ENCODE results near the gene MIPOL1. TPM values are rescaled to one million over a fixed set of nuclear protein-coding genes. Genes with fewer than 3 reads are reported as not detected.
"Not testable (repeated sequence)": the region's sequence is repeated elsewhere in the genome, so short reads cannot be mapped to it uniquely, and the experiment has no call there.

The MIPOL1 gene
- polyA plus RNA-seq, 3 donors: 8.8 to 14.9 (median 10.9) TPM

DNA sequence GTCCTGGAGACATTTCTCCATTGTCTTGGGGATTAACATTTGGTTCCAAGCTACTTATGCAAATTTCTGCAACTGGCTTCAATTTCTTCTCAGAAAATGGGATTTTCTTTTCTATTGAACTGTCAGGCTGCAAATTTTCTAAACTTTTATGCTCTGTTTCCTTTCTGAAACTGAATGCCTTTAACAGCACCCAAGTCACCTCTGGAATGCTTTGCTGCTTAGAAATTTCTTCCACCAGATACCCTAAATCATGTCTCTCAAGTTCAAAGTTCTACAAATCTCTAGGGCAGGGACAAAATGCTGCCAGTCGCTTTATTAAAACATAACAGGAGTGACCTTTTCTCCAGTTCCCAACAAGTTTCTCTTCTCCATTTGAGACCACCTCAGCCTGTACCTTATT is 264.7 kb downstream of the MIPOL1 start:
- not testable (repeated sequence) for DNase-seq

DNA sequence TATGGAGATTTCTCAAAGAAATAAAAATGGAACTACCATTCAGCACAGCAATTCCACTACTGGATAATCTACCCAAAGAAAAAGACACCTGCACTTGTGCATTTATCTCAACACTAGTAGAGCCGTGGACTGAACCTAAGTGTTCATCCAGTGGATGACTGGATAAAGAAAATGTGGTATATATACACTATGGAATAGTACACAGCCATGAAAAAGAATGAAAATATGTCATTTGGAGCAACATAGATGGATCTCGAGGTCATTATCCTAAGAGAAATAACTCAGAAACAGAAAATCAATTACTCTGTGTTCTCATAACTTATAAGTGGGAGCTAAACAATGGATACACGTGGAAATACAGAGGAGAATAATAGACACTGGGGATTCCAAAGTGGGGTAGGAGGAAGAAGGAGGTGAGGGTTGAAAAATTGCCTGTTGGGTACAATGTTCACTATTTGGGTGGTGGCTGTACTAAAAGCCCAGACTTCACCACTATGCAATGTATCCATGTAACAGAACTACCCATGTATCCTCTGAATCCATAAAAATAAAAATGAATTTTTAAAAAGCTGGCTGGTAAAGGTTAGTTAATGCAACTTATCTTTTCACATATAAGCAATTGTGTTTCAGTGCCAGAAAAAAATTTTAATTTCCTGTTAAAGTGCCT is 266.6 kb downstream of the MIPOL1 start:
- DNase-seq: no peak

DNA sequence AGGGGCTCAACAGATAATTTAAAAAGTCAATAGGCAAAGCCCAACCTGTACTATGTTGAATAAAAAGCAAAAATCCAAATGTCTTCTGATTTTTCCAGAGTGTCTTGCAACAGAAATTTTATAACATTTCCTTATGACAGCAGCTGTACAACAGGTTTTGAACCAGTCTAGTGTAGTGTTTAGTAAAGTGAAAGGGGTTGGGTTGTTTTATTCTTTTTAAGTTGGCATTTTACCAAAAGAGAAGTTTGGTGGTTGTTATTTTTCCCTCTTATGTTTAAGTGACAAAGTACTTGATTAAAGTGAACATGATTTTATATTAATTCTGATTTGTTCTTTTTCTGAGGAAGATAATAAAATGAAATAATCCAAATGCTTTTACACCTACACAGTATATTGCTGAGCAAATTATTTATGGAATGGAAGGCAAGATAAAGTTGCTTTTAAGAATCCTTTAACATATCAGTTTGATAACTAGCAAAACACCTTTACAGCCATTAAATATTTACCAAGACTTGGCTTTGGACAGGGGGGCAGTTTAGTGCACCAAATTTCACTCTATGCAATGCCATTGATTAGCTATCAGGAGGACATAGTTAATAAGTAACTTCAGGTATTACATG is 268.4 kb downstream of the MIPOL1 start:
- DNase-seq: no peak

DNA sequence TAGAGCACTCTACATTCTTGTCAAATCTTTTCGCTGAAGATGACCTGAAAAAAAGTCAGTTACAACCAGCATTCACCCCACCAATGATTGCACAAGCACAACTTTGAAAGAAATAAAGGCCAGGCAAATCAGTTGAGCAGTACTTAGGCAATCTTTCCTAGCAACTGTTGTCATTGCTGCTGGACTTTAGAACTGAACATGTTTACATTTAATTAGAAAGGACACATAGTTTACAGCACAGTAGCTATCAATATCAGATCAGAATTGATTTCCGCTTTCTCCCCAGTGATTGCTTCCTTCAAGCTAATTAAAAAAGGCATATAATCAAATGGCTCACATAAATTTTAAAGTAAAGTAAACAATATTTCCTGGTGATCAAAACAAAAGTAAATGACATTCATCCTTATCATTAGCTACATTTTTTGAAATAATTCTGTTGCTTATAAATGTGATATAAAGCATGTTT is 268.9 kb downstream of the MIPOL1 start:
- DNase-seq: no peak

DNA sequence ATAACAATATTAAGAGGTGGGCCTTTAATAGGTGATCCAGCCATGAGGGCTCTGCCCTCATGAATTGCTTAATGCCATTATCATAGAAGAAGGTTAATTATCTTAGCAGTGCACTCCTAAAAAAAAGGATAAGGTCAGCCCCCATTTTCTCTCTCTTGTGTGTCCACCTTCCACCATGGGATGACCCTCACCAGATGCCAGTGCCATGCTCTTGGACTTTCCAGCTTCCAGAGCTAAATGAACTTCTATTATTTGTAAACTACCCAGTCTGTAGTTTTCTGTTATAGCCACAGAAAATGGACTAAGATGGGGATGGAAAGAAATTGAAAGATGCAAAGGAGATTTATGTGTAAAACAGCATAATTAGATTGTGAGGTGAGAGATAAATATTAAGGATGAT is 271.9 kb downstream of the MIPOL1 start:
- DNase-seq: no peak

DNA sequence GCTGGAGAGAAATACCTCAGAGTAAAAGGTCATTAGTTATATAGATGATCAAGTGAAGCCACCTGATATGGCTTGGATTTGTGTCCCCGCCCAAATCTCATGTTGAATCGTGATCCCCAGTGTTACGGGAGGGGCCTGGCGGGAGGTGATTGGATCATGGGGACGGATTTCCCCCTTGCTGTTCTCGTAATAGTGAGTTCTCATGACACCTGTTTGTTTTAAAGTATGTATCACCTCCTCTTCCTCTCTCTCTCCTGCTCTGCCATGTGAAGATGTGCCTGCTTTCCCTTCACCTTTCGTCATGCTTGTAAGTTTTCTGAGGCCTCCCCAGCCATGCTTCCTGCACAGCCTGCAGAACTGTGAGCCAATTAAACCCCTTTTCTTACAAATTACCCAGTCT is 272.5 kb downstream of the MIPOL1 start:
- DNase-seq: no peak

DNA sequence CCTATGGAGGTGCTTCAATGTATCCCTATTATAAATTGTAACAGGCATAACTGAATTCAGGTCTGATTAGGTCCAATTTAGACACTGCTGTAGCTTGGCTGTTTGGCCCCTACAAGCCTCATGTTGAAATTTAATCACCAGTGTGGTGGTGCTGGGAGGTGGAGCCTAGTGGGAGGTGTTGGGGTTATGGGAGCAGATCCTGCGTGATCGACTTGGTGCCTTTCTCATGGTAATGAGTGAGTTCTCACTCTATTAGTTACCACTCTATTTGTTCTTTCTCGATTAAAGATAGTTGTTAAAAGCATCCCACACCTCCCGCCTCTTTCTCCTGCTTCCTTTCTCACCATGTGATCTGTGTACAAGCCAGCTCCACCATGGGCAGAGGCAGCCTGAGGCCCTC is 275.2 kb downstream of the MIPOL1 start:
- DNase-seq: no peak

DNA sequence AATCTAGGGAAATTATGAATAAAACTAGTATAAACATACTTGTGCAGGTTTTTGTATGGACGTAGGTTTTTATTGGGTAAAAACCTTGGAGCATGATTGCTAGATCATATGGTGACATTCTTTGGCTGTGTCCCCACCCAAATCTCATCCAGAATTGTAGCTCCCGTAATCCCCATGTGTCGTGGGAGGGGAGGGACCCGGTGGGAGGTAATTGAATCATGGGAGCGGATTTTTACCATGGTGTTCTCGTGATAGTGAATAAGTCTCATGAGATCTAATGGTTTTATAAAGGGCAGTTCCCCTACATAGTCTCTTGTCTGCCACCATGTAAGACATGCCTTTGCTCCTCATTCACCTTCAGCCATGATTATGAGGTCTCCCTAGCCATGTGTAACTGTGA is 276.5 kb downstream of the MIPOL1 start:
- DNase-seq: no peak

DNA sequence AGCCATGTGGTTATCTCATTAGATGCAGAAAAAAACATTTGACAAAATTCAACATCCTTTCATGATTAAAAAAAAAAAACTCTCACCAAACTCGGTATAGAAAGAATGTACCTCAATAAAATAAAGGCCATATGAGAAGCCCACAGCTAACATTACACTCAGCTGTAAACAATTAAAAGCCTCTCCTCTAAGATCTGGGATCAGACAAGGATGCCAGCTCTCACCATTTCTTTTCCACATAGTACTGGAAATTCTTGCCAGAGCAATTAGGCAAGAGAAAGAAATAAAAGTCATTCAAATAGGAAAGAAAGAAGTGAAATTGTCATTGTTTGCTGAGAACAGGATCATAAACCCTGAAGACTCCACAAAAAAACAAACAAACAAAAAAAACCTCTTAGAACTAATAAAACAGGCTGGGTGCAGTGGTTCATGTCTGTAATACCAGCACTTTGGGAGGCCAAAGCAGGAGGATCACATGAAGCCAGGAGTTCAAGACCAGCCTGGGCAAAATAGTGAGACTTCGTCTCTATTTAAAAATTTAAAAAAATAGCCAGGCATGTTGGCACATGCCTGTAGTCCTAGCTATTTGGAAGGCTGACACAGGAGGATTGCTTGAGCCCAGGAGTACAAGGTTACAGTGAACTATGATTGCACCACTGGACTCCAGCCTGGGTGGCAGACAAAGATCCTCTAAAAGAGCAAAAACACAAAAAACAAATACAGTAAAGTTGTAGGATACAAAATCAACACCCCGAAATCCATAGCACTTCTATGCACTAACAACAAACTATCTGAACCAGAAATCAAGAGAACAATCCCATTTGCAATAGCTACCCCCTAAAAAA is 282.9 kb downstream of the MIPOL1 start:
- DNase-seq: no peak

DNA sequence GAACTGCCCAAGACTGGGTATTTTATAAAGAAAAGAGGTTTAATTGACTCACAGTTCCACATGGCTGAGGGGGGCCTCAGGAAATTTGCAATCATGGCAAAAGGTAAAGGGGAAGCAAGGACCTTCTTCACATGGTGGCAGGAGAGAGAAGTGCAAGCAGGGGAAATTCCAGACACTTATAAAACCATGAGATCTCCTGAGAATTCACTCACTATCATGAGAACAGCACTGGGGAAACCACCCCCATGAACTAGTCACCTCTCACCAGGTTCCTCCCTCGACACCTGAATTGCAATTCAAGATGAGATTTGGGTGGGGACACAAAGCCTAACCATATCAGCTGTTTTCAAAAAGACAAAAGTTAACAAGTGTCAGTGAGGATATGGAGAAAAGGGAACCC is 284.7 kb downstream of the MIPOL1 start:
- DNase-seq: no peak

DNA sequence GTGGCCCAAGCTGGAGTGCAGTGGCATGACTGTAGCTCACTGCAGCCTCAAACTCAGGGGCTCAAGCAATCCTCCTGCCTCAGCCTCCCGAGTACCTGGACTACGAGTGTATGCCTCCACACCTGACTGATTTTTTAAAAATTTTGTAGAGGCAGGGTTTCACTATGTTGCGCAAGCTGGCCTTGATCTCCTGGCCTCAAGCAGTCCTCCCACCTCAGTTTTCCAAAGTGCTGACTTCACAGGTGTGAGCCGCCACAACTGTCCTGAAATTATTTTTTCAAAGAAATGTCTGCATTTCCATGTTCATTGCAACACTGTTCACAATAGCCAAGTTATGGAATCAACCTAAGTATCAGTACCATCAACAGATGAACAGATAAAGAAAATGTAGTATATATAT is 285.9 kb downstream of the MIPOL1 start:
- DNase-seq: no peak

DNA sequence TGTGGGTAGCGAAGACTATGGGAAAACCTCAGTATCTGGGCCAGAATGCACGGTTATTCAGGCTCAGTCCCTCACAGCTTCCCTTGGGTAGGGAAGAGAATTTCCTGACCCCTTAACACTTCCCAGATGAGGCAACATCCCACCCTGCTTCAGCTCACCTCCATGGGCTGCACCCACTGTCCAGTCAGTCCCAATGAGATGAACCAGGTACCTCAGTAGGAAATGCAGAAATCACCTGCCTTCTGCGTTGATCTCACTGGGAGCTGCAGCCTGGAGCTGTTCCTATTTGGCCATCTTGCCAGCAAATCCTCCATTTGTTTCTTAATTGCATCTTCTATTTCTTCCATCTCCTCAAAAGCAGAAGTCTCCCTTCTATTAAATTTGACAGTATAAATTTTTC is 292.9 kb downstream of the MIPOL1 start:
- DNase-seq: no peak

DNA sequence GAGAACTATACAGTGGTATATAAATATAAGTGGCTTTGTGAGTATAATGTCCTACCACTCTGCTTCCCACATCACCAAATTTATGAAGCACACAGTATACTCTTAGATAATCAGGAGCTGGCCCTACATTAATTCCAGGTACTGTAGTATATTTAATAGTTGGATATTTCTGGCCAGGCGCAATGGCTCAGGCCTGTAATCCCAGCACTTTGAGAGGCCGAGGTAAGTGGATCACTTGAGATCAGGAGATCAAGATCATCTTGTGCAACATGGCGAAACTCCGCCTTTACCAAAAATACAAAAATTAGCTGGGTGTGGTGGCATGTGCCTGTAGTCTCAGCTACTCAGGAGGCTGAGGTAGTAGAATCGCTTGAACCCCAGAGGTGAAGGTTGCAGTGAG is 293.3 kb downstream of the MIPOL1 start:
- DNase-seq: no peak

DNA sequence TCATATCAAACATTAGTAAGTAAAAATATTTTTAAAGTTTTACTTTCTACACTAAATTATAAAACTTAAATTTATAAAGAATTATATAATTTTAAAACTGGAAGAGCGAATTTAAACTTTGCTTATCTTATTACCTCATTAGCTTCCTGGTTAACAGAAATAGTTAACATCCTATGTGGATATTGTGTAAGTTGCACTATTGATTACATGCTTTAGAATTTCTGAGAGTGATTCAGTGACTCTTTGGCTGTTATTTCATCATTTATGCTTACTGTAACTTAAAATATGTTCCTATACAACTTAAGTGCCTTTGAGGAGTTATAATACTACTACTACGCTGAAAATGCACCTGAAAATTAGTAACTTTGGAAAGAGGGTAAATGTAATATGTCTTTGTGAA is 295.9 kb downstream of the MIPOL1 start:
- DNase-seq: no peak

DNA sequence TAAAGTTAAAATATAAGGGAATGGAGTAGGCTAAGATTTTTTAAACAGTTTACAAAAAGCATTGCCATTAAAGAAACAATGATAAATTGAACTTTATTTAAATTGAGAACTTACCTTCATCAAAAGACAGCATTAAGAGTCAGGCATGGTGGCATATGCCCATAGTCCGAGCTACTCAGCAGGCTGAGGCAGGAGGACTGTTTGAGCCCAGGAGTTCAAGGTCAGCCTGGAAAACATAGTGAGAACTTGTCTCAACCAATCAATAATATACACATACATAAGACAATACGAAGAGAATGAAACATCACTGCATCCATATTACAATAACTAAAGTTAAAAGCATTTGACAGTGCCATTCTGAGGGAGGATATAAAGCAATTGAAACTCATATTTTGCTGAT is 299.7 kb downstream of the MIPOL1 start:
- DNase-seq: no peak

DNA sequence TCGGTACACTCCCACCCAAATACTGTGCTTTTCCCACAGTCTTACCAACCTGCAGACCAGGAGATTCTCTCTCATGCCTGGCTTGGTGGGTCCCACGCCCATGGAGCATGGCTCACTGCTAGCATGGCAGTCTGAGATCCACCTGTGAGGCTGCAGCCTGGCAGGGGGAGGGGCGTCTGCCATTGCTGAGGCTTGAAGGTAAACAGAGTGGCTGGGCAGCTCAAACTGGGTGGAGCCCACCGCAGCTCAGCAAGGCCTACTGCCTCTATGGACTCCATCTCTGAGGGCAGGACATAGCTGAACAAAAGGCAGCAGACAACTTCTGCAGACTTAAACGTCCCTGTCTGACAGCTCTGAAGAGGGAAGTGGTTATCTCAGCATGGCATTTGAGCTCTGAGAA is 304.1 kb downstream of the MIPOL1 start:
- no peak for DNase-seq

DNA sequence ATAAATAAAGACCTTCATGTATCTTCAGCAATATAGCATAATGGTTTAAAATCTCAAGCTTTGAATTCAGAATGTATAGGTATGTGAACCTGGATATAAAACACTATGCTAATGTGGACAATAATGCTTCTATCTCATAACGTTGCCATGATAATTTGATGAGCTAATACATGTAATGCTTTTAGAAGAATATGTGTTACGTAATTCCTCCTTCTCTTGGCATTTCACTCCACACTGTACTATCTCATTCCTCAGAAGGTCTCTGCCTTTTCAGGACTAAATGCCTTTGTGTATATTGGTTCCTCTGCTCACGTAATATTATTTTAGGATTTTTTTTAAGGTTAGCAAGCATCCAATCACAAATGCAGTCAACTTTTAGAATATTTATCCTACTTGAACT is 310.8 kb downstream of the MIPOL1 start:
- DNase-seq: no peak

DNA sequence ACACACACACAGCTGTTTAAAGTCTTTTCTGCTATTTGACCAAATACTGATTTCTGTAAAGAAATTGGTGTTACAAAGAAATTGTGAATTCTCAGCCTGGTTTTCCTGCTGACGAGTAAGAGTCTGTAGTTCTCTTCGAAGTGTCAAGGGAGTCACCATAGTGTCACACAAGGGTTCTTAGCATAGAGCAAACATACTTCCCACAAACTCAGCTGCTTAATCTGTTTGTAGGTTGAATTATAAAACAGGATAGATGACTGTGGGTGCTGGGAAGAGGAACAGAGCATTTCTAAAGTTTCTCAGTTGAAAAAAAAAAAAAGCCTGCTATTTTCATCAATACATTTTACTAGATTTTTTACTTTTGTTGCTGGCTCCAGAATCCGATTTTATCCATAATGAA is 314.4 kb downstream of the MIPOL1 start:
- DNase-seq: no peak

DNA sequence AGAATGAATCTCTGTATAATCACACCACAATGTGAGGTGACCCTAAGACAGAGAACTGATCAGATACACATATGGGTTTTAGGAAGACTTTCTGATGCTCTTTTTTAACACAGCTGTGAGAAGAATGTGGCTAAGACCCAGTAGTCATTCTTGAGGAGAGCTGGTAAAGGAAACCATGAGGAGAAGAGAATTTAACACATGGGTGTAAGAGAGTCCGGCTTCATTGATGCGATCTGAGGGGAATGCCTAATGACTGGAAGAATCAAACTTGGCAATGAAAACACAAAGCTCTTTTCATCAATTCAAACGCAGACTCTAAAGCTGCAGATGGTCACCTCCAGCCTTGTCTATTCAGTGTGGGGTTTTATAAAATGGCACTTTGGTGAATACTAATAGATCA is 318.0 kb downstream of the MIPOL1 start:
- DNase-seq: no peak

DNA sequence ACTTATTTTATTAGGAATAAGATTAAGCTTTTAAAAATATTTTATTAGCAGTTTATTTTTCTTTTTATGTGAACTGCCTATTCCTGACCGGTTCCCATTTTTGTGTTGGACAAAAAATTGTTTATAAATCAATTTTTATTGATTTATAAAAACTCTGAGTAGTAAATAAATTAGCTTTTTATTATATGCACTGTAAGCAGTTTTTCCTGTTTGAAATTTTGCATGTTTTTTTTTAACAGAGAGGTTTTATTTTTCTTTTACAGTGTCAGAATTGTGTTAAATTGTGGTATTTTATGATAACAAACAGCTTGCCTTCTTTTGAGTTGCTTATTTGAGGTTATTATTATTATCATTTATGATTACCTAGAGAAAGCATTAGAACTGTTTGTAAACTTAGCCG is 329.3 kb downstream of the MIPOL1 start:
- DNase-seq: no peak

DNA sequence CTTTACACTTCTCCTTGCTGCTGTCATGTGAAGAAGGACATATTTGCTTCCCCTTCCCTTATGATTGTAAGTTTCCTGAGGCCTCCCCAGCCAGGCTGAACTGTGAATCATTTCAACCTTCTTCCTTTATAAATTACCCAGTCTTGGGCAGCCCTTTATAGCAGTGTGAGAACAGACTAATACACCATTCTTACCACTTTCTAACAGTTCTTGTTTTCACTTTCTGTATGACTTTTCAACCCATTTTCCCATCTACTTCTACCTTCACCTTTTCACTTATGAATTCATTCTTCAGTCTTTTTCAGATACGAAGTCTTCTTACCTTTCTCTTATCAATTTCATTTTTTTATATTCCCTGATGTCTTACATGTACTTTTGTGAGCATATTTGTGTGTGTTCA is 342.3 kb downstream of the MIPOL1 start:
- DNase-seq: no peak

DNA sequence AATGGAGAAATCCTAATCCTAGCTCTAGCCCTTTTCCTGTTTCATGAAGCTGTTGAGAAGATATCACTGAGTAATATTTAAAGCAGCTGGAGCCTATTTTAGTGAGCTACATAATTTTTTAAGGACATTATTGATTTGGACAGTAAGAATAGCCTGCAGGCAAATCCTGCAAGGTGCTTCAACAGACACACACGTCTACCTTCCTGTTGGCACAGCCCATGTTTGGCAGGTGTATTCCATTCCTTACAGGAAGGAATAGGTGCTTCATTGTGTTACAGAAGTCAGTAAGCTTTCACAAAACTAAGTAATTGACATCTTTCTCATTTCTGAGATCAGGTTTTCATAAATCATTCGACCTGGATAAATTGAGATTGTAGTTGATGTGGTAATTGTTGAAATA is 346.7 kb downstream of the MIPOL1 start:
- no peak for DNase-seq

DNA sequence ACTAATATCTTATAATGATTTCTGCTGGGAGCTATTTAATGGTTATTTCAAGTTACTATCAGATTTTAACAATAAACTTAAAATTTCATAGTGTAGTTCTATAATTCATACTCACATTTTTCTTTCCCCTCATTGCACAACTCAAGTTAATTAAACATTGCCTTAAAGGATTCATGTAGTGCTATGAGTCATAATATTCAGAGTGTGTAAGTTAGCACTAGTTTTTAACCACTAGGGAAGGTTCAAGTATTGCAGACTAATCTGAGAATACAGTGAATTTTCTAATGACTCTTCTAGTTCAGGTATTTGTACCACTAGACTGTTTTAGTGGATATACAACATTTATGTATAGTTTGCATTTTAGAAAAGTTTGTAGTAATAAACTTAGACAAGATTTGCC is 347.4 kb downstream of the MIPOL1 start:
- DNase-seq: no peak
